ENCODE results near the gene ATP11B. TPM values are rescaled to one million over a fixed set of nuclear protein-coding genes. Genes with fewer than 3 reads are reported as not detected.

The ATP11B gene
- total and polyA plus RNA-seq, 4 experiments from 2014 or later = 37.1 to 130 (median 85.7) TPM

DNA sequence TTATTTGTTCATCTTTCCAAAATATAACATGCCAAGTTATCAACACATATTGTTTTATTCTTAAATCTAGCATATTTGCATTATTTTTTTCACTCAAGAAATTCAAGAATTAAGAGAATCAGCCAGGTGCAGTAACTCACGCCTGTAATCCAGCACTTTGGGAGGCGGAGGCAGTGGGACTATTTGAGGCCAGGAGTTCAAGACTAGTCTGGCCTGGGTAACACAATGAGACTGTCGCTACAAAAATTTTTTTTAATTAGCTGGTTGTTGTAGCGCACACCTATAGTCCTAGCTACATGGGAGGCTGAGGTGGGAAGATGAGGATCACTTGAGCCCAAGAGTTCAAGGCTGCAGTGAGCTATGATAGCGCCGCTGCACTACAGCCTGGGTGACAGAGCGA is 176.5 kb downstream of the ATP11B start:
- CTCF ChIA-PET (ENCODE audit: partially characterized antibody) = interaction anchor here (0.9 to 1.3 kb wide), 2 partner anchors 9 to 60 kb away, joined by 3 to 4 read pairs; no protein-coding TSS in a partner anchor
- Mint-ChIP-seq H3K4me3 (no peak overlapping the region), H3K9me3 (no peaks in the 10 kb centered on the region), H3K27me3 (no peaks in the 10 kb centered on the region), H3K27ac (peak overlapping the region in 1 of 7 donors; percentile 7), H3K36me3 (peaks cover 3 to 4% of the 10 kb centered on the region in 2 donors), H3K4me1 (peaks cover 46 to 60% (median 51%) of the 10 kb centered on the region in 4 donors)
- Histone ChIP-seq H3K27me3 (ENCODE audit: insufficient read depth, low read length) (no peaks in the 10 kb centered on the region), H3K36me3 (ENCODE audit: insufficient read depth, low read length) (no peaks in the 10 kb centered on the region), H3K9me3 (ENCODE audit: control insufficient read depth in 1 of 2, low read length in 2 of 2) (no peaks in the 10 kb centered on the region), H3K4me3 (ENCODE audit: low read length in 2 of 2) (no peak overlapping the region), H3K27ac (ENCODE audit: low read depth, low read length) (no peak overlapping the region), H3K4me1 (ENCODE audit: insufficient read depth, low read length) (peaks cover 58% of the 10 kb centered on the region)
- intact Hi-C loops (cut with micrococcal nuclease) = loop anchor here (10.0 kb wide), 1 partner anchor 55 kb away; no protein-coding TSS in a partner anchor
- DNase-seq = no peak
- POLR2A ChIA-PET (ENCODE audit: partially characterized antibody) = interaction anchor here (3.8 kb wide), 1 partner anchor 9 kb away, joined by 23 read pairs; no protein-coding TSS in a partner anchor

DNA sequence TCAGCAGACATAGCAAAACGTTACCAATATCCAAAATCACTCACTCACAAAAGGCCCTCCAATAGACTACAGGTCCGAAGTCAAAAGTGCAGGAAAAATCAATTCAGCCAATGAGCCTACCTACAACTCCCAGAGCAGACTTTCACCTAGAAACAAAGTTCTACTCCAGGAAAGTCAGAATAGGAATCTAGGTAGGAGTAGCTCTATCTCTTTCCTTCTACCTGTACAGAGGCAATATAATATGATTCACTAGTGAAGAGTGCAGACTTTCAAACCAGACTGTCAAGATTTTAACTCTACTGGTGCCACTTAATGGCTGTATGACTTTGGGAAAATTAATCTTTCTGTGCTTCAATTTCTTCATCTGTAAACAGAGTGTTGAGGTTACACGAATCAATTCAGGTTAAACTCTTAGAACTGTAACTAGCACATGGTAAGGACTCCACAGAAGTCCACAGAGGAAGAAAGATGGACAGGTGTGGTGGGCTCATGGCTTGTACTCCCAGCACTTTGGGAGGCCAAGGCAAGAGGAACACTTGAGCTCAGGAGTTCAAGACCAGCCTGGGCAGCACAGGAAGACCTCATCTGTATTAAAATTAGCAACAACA is 177.6 kb downstream of the ATP11B start:
- Mint-ChIP-seq H3K27me3 (no peaks in the 10 kb centered on the region), H3K9me3 (no peaks in the 10 kb centered on the region), H3K36me3 (peaks cover 0 to 3% of the 10 kb centered on the region in 2 donors), H3K4me1 (peaks cover 41 to 60% (median 48%) of the 10 kb centered on the region in 4 donors), H3K4me3 (no peak overlapping the region), H3K27ac (peak overlapping the region in 3 of 7 donors; percentile 6 to 43 (median 10))
- intact Hi-C loops (cut with micrococcal nuclease) = no loop called here
- Histone ChIP-seq H3K27me3 (ENCODE audit: insufficient read depth, low read length) (no peaks in the 10 kb centered on the region), H3K9me3 (ENCODE audit: control insufficient read depth in 1 of 2, low read length in 2 of 2) (no peaks in the 10 kb centered on the region), H3K4me3 (ENCODE audit: low read length in 2 of 2) (no peak overlapping the region), H3K4me1 (ENCODE audit: insufficient read depth, low read length) (peaks cover 47% of the 10 kb centered on the region), H3K27ac (ENCODE audit: low read depth, low read length) (no peak overlapping the region), H3K36me3 (ENCODE audit: insufficient read depth, low read length) (no peaks in the 10 kb centered on the region)
- POLR2A ChIA-PET (ENCODE audit: partially characterized antibody) = interaction anchor here (3.8 kb wide), 1 partner anchor 8 kb away, joined by 23 read pairs; no protein-coding TSS in a partner anchor
- no peak for DNase-seq
- CTCF ChIA-PET (ENCODE audit: partially characterized antibody) = interaction anchor here (0.9 to 1.3 kb wide), 2 partner anchors 8 to 61 kb away, joined by 3 to 4 read pairs; no protein-coding TSS in a partner anchor

Other genes starting within 250 kb of the ATP11B start
- gene DCUN1D1, start 187.0 kb downstream of the ATP11B start, total RNA-seq = 10 to 100 TPM; 34.4 to 36.4 TPM
- gene DCUN1D1, start 187.0 kb downstream of the ATP11B start, polyA plus RNA-seq = 10 to 100 TPM; 26.1 to 31.1 TPM

Measured in CD4-positive, alpha-beta memory T cell (primary cell).